Stimulated activated CD4-positive, alpha-beta T cell treated with anti-CD3 and anti-CD28 coated beads, Interleukin-2, amount 100 ng/mL, for 4 hours (primary cell): ENCODE results near the gene PM20D2.
"Not testable (repeated sequence)": the region's sequence is repeated elsewhere in the genome, so short reads cannot be mapped to it uniquely, and the experiment has no call there.

Experiments used
- DNase-seq: peaks from one replicate; pipeline ENCODE4 v3.0.0-alpha.2; 2020; ENCODE audit warnings: low read depth

PM20D2 gene, protein sequence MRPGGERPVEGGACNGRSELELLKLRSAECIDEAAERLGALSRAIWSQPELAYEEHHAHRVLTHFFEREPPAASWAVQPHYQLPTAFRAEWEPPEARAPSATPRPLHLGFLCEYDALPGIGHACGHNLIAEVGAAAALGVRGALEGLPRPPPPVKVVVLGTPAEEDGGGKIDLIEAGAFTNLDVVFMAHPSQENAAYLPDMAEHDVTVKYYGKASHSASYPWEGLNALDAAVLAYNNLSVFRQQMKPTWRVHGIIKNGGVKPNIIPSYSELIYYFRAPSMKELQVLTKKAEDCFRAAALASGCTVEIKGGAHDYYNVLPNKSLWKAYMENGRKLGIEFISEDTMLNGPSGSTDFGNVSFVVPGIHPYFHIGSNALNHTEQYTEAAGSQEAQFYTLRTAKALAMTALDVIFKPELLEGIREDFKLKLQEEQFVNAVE

DNA sequence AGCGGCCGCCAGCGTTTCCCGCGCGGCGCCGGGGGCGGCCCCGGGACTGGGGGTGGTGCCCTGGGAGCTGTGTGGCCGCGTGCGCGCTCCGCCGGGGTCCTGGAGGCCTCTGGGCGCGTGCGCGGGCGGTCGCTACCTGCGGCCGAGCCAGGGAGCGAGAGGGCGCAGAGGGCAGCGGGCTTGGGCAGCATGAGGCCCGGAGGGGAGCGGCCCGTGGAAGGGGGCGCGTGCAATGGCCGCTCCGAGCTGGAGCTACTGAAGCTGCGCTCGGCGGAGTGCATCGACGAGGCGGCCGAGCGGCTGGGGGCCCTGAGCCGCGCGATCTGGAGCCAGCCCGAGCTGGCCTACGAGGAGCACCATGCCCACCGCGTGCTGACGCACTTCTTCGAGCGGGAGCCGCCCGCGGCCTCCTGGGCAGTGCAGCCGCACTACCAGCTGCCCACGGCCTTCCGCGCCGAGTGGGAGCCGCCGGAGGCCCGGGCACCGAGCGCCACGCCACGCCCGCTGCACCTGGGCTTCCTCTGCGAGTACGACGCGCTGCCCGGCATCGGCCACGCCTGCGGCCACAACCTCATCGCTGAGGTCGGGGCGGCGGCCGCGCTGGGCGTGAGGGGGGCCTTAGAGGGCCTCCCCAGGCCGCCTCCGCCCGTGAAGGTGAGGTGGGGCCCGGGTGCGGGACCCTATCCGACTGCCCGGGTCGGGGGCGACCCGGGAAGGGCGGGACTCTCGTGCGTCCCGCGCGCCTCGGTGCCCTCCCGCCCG lies at the start of gene PM20D2:
TSS of gene PM20D2 (plus strand) at position 100 of the 762 bp plus-strand sequence. CDS start at position 190, 90 bp downstream.
- DNase-seq = peak; percentile 55

DNA sequence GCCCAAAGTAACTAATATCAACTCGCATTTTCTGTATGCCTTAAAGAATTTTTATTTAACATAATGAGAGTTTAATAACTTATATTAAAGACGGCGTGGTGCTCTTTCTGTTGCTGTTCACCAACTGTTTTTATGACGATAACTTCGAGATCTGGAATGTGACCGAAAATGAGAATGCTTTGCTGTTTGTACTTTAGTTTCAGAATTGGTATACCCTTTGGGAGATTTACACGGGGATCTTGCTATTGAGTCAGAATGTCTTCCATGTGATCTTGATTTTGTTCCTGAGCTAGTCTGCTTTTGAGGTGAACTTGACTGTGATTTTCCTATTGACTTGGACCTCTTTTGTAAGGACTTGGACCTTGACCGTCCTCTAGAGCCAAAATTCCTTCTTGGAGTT lies 47.4 kb upstream of the PM20D2 start:
- no peak for DNase-seq

DNA sequence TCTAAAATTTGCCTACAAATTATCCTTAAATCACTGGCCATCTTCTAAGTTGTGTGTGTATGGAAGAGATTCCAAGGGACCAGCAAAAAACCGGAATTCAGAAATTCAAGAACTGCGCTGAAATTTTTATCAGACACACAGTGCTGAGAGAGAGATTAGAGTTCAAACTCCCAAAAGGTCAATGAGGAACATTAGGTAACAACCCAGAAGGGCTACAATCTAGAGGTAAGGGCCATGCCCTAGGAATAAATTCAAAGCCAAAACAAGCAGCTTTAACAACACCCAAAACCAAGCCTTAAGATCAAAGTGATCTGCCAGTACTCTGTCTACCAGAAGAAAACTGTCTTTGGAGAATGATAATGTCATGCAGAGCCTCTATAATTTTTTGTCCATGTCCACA lies 45.7 kb upstream of the PM20D2 start:
- no peak for DNase-seq

DNA sequence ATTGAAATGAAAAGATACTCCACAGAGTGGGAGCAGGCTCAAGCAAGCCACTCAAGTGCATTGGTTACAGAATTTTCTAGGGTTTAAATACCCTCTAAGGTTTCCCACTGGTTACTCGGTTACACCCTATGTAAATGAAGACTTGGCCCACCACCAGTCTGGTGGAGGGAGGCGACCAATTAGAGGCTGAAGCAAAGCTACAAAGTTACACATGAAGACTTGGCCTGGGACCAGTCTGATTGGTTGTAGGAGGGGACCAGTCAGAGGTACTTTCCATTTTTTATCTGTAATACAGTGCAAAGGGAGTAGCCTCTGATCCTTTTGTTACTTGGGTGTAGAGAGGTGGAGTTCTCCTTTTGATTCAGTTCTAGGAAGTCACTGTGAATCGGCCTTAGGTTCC lies 35.6 kb upstream of the PM20D2 start:
- no peak for DNase-seq

DNA sequence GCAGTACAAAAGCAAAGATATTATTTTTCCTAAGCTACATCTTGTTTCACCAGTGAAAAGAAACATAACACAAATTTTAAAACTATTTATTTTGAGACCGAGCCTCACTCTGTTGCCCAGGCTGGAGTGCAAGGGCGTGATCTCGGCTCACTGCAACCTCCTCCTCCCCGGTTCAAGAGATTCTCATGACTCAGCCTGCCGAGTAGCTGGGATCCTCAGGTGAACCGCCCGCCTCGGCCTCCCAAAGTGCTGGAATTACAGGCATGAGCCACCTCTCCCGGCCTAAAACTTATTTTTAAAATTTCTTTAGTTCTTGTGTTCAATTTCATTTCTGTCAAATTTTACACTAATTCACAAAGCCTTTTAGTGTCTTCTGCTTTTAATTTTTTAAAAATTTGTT lies 33.9 kb upstream of the PM20D2 start:
- DNase-seq = no peak

DNA sequence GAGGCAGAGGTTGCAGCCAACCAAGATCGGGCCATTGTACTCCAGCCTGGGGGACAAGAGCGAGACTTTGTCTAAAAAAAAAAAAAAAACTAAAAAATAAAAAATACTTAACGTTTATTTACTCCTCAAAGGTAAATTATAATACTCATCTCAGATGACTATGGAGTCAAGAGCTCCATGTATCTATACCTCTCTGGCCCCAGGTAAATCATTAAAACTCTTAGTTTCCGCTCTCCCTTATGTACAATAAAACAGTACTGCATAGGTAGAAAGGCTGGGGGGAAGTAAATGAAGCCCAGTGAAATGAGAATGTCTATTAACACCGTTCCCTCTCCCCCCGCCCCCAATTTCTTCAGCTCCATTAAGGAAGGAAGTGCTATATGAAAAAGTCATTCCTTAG lies 29.2 kb upstream of the PM20D2 start:
- no peak for DNase-seq

DNA sequence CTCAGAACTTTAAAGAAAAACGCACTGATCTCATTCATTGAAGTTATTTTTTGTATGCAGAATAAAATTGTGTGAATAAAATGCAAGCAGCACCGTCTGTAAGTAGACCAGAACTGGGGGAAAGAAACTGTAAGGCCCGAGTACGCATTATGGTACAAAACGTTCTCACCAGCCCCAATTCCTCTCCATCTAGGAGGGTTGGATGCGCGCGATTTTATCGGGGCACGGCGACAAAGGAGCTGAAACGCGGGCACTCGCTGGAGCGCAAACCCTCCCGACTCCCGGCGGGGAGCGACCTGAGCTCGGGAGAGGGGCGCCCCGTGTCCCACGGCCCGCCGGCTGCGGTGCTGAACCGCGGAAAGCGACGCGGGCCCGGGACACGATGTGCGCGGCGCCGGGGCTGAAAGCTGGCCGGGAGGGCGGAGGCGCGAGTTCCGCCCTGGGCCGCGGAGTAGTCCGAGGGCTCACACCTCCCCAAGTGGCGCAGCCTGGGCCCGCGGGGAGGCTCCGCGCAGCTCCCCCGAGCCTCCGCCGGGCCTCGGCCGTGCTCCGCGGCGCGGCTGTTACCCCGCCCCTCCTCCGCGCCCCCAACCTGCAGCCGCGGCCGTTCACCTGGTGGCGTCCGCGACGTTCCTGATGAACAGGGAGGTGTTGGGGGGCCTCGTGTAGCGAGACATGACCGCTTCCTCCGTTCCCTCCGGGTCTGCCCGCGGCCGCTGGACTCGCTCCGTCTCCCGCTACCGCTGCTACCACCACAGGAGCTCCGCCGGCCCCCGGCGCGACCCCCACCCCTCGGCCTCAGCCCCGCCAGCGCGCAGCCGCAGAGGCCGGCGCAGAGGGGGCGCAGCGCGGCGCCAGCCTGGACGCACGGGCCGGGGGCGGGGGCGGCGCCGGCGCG lies 28.4 kb upstream of the PM20D2 start, which contains the start of gene SRSF12:
TSS of gene SRSF12 (minus strand) at position 861 of the 898 bp plus-strand sequence. CDS start at position 677, 184 bp downstream.
- peak; percentile 12 for DNase-seq

DNA sequence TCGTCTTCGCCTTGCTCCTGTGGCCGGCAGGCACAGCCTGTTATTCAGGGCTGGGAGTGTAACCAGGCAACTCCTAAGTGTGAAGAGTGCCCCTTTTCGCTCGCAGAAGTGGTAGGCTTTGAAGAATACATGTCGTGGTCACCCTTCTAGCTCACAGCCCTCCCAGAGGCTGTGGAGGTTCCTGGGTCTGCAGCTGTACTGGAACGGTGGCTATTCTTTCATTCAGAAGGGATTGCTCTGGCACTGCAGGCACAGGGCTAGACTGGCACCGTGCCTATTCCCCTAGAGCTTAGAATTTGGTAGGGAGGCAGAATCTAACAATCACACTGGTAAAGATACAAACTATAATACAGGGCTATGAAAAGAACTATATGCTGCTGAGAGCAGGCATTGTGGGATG lies 26.9 kb upstream of the PM20D2 start:
- no peak for DNase-seq

DNA sequence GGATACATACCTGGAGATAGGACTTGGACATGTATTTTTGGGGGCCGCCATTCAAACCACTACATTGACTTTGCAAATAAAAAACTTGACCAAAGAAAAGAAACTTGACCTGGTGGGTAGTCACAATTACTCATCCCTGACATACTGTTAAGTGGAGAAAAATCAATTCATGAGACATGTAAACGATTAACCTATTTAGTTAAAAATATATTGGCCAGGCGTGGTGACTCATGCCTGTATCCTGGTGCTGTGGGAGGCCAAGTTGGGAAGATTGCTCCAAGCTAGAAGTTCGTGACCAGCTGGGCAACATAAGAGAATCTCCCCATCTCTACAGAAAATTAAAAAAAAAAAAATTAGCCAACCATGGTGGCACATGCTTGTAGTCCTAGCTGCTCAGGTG lies 25.5 kb upstream of the PM20D2 start:
- DNase-seq = no peak

DNA sequence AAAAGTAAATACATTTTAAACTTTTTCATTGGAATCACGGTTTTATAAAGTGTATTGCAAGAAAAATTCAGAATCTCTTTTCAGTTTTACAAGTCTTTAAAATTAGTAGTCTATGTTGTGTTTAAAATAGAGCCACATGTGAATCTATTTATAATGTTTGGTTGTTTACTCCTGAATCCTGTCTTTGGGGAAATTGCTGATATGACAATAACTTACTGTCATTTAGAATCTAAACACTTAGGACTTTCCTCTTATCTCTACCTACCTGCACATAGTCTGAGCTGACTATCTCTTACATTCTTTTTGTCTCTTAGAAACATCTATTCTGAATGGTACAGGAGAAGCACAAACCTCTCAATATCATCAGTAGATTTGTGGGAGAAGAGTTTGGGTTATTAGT lies 23.9 kb upstream of the PM20D2 start:
- DNase-seq = no peak

DNA sequence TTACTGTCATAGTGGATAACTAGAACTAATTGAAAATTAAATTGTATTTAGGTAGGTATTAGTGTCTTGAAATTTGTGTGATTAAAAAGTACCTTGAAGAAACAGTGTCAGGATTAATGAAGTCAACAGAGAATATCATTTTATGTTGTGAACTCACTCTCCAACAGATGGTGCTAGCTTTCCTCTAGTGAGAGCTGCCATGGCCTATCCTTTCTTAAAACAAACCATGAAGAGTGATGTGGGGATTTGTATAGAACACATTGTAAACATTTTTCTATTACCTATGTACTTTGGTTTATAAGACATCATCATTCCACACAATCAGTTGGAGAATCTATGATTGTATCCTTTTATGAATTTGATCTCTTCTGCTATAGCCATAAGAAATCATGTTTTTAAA lies 23.2 kb upstream of the PM20D2 start:
- DNase-seq = no peak

DNA sequence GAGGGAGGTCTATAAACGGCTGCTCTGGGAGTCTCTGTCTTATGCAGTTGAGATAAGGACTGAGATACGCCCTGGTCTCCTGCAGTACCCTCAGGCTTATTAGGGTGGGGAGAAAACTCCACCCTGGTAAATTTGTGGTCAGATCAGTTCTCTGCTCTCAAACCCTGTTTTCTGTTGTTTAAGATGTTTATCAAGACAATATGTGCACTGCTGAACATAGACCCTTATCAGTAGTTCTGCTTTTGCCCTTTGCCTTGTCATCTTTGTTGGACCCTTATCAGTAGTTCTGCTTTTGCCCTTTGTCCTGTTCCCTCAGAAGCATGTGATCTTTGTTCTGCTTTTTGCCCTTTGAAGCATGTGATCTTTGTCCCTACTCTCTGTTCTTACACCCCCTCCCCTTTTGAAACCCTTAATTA lies 17.6 kb upstream of the PM20D2 start:
- DNase-seq = not testable (repeated sequence)

DNA sequence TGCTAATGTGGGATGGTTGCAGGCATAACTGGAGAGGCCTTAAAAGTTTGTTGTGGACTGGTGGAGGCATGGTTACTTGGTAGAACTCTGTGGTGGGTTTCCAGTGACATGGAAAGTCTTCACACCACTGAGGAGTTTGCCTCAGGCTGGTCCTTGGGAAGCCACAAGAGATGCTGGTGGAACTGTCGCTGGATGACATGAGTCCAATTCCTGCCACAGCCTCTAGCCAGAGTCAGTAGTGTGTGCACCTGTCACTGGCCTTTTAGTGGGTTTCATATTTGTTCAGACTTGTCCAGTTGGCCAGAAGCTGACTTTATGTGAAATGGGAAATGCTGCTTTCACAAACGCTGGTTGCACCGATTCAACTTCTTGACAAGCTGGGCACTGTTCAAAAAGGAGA lies 14.3 kb upstream of the PM20D2 start:
- no peak for DNase-seq

DNA sequence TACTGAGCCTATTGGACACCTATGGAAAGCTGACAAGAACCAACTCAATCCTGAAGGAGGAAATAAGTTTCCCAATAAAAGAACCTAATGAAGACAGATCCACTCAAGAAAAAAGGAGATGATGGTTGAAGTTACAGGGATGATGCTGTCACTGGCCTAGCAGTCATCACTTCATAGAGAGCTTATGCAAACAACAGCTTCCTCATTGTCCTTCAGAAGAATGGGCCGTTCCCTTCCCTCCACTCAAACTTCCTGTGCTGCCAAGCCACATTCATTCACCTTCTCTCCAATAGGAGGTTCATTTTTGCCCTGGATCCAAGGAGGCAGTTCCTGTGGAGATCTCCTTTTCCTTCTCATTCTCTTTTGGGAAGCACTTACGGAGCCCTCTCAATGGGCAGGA lies 13.8 kb upstream of the PM20D2 start:
- no peak for DNase-seq

DNA sequence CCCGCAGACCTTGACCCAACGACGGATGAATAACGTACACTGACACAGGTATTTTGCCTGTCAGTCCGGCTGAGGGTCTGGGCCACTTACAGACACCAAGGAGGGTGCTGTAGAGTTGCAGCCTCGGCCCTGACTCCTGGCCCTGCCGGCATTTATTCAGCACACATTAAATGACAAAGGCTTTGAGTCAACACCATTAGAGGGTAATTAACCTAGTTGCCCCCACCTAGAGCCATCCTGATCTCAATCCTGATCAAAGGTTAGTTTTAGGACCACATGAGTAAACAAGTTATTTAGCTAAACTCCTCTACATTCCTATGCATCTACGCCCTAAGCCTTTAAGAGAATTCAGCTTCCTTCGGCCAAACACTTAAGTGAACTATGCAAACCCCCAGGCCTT lies 11.9 kb upstream of the PM20D2 start:
- DNase-seq = no peak

DNA sequence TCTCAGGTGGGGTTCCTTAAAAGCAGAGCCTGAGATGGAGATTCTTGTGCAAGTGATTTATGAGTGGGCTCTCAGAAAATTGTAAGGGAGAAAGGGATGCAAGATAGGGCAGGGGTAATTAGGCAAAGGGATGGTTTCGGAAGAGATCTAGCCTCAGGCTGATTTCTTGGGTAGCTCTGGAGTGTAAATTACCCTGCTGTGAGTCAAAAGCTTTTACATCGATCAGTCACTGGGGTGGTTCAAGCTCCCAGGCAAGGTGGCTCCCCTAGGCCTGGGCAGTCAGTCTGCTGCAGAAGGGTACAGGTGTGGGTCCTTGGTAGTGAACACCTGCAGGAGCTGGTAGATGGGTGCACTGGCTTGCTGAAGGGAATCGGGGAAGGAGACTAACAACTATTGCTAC lies 11.1 kb upstream of the PM20D2 start:
- no peak for DNase-seq

DNA sequence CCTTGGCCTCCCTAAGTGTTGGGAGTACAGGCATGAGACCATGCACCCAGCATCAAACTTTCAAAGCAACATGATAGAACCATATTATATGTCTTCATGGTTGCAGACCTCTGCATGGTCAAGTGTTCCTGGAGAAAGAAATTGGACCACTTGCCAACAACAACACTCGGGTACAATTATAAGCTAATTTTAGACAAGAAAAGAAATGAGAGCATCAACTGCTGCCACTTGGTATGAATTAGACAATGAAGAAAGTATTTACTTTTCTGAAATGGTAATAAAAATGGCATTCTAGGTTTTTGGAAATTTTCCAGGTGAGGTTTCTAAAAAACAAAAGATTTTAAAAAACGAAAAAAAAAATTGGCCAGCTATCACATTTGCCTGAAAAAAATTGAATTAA lies 7.7 kb upstream of the PM20D2 start:
- no peak for DNase-seq

DNA sequence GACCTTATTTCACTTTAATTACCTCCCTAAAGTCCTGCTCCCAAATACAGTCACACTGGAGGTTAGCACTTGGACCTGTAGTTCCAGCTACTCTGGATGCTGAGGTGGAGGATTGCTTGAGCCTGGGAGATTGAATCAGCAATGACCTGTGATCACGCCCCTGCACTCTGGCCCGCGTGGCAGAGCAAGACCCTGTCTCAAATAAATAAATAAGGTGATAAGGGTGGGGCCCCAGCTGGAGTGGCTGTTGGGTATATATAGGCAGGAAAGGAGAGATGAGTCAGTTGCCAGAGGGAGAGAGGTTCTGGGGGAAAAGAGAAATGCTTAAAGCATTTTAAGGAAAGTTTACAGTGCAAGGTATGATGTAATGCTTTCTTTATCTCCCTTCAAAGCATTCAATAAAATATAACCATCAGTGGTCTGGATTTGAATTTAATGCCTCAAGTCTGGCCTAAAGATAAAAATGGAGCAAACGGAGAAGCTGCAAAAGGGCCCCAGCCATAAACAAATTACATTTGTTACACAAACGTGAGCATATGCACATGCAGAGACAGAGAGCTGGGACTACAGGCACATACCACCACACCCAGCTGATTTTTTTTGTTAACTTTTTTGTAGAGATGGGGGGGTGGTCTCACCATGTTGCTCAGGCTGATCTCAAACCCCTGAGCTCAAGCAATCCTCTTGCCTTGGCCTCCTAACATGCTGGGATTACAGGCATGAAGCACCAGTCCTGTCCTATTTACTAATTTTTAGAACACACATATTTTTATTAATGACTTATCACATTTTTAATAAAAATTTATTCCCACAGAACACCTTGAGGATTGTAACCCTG lies 6.1 kb upstream of the PM20D2 start:
- DNase-seq = no peak

DNA sequence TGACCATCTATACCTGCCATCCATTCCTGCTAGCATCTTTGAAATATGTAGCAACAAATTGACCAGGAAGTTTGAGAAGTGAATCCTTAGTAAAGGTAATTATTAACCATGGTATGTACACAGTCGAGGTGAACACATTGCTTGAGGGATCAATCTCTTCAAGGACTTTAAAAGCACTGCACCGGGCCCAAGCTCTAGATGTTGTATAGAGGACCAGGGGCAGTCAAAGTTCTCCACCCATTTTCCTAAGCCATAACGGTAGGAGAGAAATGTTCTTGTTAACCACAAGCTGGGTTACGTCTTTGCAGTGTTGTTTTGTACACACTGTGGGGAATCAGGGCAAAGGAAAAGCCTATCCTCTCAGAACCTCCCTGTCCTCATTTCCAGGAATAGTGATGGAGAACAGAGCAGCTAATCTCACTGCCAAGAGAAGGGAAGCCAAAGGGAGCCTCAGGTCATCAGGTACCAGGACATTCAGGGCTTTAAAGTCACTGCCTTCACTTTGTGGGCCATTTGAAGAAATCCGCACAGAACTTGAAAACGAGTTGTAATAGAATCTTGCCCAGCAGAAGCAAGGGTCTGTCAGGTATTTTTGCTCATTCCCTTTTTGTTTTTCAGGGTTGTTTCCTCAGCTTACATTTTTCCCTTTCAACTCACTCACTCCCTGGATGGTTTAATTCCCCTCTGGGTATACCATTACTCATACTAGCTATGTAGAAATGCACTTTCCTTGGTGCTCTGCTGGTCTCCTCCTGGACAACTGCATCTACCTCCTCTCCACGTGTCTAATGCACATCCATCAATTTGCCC lies 5.3 kb upstream of the PM20D2 start:
- DNase-seq = no peak

DNA sequence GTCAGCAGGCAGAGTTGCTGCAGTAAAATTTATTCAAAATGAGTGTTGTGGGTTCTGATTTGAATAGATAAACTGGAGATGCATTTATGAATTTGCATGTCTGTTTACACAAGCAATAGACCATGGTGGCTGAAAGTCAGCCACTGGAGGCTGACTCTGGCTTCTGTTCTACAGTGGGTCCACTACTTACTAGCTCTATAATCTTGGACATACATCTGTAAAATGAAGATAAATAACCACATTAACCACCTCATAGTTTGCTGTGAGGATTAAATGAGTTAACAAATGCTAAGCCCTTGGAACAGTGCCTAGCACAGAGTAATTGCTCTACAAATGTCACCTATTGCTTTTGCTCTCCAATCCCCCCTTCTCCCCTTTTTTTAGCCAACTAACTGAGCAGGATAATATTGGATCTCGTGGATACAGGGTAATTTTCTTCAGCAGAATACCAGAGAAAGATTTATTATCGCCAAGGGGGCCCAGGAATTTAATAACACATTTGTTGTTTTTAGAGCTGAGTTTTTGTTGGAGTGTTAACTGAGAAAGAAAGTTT lies 1.4 kb upstream of the PM20D2 start:
- no peak for DNase-seq
